CD1c-positive myeloid dendritic cell (primary cell): ENCODE data around the gene RAPGEF6.
"Not testable (repeated sequence)": the region's sequence is repeated elsewhere in the genome, so short reads cannot be mapped to it uniquely, and the experiment has no call there.

Source experiments
- DNase-seq: peaks from one replicate; pipeline ENCODE4 v3.0.0-alpha.2; 2016; ENCODE audit errors: extremely low spot score

RAPGEF6 gene

DNA sequence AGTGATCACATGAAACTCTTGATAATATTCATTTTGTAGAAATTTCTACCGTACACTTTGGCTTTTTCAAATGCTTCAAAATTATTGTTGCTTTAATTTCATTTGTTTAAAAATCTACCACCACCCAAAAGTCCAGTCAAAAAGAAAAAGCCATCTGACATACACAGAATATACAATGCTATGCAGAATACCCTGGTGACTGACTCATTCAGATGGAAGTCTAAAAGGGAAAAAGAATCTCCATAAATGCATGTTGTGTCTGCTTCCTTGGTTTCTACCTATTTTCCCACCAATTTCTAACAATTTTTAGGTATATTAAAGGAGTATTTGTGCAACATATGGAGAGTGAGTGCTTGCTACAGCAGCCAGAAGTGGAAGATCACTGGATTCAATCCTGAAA, 9.3 kb upstream of the RAPGEF6 start:
- DNase-seq: no peak

DNA sequence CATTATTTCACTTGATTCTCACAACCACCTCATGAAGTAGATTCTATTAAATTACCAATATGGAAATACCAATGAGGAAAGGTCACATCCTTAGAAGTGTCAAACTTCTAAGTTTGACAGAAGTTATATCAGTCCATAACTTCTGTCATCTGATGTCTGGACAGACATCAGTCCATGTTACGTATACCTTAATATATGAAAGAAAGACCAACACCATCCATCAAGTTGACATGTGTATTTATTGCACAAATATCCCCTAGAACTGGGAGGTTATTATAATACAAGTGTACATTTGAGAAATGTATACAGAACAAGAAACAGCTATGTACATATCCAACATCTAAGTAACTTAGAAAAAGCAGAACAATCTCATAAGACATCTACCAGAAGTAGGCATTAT, 6.5 kb upstream of the RAPGEF6 start:
- DNase-seq: no peak

DNA sequence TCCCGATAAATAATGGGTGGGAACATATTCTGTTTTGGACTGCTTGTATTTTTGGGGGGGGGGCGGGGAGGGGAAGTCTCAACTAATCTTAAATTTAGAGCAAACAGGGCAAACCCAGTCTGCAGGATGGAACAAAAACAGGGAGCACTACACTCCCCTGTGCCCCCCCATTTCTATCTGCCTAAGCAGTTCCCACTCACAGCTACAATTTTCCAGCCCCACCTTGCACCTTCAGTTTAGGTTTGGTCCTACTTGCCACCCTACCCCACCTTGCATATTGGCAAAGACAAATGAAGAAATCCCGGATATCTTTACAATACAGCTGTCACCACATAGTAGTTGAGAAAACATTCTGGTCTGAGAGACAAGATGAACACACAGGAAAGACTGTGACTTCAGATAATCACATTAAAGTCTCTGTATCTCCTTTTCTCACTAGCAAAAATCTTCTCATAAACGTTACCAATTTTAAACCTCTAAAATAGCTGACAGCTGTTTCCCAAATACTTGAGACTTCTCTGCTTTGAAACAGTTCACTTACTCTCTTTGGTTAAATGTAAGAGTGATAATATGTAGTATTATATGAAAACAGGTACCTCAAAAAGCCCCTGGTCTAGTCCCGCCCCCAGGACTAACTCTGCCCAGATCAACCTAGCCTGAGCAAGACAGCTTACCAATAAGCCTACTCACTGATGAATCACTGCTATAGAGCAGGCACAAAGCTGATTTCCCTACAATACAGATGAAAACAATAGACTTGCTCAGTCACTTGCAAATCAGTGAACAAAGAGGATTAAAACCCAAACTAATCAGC, 5.2 kb upstream of the RAPGEF6 start:
- no peak for DNase-seq

DNA sequence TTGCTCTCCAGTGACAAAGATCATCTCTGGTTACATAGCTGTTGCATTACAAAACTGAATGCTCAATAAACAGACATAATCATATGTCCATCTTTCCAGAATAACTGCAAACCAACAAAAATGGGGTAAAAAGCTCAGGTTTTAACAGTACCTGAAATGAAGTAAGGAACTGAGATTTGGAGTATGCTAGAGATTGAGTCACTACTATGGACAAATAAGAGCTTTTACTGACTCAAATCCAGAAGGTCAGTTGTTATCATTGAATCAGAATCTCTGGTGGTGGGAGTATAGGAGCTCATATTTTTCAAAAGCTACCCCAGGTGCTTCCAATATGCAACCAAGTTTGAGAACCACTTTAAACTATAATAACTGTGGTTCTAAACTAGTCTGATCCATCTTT, 4.1 kb upstream of the RAPGEF6 start:
- DNase-seq: no peak

DNA sequence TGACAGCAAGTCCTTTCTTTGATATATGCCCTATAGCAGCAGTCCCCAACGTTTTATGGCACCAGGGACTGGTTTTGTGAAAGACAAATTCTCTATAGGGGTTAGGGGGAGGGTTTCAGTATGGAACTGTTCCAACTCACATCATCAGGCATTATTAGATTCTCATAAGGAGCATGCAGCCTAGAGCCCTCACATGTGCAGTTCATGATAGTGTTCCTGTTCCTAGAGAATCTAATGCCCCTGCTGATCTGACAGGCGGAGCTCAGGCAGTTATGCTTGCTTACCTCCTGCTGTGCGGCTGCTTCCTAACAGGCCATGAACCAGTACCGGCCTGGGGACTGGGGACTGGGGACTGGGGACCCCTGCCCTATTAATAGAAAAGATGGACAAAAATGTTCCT, 2.7 kb upstream of the RAPGEF6 start:
- no peak for DNase-seq

DNA sequence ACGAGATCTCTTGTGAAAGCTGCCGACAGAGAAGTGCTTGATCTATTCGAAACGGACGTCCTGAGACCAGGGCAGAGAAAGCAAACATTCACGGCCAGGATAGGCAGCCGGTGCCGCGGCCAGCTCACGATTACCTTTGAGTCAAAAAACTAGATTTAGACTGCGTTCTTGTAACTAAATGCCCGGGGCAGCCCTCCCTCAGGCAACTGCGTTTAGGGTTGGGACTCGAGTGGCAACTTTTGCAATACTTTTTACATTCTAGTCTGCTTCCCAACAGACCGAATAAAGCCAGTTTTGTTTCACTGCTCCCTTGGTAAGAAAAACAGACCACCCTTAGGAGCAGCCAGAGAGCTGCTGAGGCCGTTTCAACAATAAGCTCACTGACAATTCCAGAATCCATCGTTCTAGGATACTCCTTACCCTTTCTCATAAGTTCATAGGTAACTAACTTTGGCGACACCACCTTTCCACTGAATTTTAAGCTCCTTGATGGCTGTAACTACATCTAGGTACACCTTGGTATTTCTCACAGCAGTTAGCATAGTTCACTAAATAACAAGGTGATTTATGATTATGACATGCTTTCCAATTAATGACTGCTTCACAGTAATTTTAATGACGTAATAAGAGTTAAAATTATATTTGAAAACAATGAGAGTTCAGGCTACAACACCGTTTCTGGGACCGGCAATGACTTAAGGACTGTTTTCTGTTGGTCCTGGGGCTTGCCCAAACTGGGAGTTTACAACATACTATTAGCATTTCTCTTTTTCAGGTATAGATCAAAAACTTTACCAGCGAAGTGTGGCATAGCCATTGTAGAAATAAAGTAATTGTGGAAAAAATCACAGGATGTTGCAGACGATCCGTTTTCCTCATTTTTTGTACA, 899 bp upstream of the RAPGEF6 start:
- DNase-seq: peak; percentile 38

DNA sequence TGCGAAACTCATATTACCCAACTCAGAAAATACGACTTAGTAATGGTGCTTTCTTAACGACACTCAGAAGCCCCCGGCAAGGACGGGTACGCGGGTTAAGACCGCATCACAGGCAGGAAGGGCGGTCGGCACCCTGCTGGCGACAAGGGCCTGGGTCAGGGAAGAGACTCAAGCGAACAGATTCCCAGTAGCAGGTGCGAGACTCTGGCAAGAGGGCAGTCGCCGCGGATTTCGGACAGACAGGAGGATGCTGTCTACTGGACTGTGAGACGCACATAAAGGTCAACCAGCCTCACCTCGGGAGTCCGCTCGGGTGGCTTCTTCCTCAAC, 398 bp downstream of the RAPGEF6 start:
- DNase-seq: peak; percentile 51

DNA sequence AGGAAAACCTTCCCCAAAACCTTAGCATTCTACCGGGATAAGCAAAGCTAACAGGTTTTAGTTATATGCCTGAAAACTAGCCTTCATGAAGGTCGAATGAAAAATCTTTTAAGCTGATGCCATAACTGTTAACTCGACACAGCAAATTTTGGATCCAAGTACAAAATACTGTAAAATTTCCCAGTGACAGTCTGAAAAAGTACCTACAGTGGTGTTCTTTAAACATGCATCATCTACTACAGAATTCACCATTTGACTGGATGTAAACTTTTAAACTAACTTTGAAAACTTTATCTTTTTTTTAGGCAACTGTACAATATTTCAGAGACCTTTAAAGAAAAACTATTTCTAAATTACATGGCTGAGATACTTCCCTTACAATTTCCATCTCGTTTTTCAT, 791 bp downstream of the RAPGEF6 start:
- DNase-seq: no peak

DNA sequence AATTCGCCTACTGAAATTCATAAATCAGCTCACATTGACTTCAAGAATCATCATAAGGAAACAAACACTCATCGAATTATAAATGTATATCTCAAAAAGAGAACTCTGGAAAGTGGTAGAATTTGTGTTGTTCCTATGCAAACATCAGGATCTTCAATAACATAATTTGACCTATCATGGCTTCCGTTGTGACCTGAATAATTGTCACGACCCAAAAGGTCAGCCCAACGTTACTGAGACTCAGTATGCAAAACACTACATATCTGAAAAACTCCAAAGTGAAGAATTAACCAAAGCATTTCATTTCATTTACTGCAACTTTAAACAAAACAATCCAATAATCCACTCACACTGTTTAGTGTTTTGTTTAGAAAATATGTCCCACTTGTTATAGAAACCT, 1.2 kb downstream of the RAPGEF6 start:
- DNase-seq: no peak

DNA sequence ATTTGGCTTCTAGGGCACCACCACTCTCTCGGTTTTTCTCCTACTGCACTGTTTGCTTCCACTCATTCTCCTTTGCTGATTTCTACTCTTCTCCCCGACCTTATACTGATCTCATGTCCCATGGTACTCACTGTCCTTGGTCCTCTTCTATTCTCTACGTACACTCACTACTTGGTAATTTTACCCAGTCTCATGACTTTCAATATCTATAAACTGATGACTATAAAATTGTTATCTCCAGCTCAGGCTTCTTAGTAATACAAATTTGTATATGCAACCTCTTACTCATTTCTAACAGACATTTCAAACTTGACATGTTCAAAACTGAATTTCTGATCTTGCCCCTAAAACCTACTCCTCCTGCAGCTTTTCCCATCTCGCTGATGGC, 4.1 kb downstream of the RAPGEF6 start:
- no peak for DNase-seq

DNA sequence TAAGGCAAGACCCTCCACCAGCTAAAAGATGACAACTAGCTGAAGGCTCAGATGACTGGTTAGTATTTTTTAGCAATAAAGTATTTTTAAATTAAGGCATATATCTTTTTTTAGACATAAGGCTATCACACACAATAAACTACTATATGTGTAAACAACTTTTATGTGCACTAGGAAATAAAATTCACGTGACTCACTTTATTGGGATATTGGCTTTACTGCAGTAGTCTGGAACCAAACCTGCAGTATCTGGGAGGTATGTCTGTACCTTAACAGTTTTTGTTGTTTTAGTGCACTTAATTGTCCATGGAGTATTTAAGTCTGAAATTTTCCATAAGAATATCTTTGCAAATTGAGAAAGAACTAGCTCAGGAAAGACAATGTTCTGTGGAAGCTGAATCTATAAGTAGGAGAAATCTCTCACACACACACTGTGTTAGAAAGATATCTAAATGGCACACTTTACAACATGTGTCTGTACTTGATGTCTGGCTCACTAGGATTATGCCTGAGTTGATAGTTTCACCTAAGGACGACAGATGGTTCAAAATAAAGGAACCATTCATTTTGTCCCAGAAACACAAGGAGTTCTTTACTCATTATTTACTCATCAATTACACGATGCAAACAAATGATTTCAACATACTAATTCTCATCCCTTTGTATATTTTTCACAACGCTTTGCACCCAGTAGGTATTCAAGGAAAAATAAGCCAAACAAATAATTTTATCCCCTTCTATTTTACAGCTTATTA, 4.6 kb downstream of the RAPGEF6 start:
- no peak for DNase-seq

DNA sequence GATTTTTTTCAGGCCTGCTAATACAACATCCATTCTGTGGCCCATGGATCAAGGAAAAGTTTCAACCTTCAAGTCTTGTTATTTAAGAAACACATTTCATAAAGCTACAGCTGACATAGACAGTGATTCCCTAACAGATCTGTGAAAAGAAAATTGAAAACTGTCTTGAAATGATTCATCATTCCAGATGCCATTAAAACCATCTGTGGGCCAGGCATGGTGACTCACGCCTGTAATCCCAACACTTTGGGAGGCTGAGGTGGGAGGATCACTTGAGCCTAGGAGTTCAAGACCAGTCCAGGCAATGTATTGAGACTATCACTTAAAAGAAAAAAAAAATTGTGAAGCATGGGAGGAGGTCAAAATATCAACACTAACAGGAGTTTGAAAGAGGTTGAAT, 6.0 kb downstream of the RAPGEF6 start:
- DNase-seq: no peak

DNA sequence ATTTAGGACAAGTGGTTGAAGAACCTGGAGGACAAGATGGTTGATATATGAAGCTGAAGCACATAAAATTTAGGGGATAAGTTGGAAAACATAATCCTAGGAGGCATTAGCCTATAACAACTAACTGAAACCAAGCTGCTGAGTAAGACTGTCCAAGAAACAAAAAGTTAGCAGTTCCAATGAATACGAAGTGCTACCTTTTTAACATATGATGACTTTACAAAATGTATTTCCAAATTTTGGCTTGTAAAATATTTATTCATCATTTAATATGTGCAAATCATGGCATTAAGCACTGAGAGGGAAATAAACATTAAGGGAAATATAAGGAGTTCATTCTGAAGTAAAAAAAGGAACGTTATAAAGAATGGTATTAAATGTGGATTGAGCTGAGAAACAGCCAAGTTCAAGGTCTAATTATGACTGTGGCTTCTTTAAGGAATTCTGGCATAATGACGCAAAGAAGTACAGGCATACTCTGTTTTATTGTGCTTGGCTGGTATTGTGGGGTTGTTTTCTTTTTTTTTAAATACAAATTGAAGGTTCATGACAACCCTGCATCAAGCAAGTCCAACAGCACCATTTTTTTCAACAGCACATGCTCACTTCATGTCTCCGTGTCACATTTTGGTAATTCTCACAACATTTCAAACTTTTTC, 7.7 kb downstream of the RAPGEF6 start:
- no peak for DNase-seq

DNA sequence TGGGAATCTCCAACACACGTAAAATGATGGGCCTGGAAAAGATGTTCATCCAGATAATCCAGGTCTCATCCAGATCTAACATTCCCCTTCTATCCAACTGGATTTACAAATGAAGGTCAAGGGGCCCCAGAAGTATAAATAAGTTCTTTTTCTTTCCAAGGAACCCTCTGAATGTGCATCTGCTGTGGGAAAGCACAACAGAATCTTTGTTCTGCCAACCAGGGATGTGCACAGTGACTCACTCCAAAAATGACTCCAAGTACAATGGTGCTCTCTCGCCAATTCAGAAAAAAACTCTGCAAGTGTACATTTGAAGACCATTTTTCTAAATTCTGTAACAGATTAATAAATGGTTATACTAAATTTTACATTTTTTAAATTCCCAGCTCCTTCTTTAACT, 12.4 kb downstream of the RAPGEF6 start:
- no peak for DNase-seq

DNA sequence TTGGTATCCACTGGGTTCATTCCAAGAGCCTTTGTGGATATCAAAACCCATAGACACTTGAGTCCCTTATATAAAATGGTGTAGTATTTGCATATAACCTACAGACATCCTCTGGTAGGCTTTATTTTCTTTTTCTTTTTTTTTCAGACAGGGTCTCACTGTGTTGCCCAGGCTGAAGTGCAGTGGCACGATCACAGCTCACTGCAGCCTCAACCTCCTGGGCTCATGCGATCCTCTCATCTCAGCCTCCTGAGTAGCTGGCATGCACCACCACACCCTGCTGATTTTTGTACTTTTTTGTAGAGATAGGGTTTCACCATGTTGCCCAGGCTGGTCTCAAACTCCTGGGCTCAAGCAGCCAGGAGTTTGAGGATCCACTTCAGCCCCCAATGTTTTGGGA, 13.9 kb downstream of the RAPGEF6 start:
- not testable (repeated sequence) for DNase-seq

DNA sequence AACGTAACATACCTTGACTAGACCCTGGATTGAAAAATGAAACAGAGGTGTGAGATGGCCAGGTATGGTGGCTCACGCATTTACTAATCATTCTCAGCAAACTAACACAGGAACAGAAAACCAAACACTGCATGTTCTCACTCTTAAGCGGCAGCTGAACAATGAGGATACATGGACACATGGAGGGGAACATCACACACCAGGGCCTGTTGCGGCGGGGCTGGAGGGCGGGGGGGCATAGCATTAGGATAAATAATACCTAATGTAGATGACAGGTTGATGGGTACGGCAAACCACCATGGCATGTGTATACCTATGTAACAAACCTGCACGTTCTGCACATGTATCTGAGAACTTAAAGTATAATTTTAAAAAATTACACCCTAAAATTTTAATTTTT, 15.9 kb downstream of the RAPGEF6 start:
- DNase-seq: no peak

DNA sequence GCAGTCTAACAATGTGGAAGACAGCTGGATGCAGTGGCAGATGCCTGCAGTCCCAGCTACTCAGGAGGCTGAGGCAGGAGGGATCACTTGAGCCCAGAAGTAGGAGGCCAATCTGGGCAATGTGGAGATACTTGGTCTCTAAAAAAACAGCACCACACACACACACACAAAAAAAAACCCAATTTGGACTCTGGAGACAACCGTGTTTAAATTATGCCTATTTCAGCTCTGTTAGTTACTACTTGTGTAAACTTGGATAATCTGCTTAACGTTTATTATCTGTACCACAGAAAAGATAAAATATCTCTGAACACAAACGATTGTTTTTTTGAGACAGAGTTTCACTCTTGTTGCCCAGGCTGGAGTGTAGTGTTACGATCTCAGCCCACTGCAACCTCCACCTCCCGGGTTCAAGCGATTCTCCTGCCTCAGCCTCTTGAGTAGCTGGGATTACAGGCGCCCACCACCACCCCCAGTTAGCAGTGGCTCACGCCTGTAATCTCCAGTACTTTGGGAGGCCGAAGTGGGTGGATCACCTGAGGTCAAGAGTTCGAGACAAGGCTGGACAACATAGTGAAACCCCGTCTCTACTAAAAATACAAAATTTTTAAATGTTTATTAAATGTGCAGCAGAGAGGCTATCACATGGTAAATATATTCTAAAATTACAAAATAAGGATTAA, 17.7 kb downstream of the RAPGEF6 start:
- no peak for DNase-seq

DNA sequence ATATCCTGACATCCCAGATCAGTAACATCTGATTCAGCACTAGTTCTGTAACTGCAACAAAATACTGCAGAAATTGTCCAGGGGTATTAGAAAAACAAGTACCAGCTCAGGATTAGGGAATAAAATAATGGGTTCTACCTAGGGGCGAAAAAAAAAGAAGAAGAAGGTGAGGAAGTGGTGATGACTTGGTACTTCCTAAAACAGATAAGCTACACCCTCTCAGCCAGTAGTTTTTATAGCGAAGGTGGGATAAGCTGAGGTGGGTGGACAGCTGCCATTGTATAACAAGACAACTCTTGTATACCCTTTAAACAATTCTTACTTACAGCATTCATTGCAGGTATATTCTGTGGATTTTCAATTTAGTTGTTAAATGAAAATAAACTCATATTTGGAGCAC, 19.1 kb downstream of the RAPGEF6 start:
- no peak for DNase-seq

DNA sequence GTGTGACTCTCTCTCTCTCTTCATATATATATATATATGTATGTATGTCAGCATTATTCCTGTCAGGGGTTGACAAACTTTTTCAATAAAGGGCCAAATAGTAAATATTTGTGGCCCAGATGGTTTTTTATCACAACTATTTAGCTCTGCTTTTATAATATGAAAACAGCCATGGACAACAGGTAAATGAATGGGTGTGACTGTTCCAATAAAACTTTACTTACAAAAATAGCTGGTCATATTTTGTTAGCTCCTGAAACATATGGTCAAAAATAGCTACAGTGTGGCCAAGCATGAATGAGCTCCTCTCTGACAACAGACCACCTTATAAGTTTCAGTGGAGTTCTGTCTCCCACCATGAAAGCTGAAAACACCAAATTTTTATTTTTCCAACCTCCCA, 21.6 kb downstream of the RAPGEF6 start:
- no peak for DNase-seq

DNA sequence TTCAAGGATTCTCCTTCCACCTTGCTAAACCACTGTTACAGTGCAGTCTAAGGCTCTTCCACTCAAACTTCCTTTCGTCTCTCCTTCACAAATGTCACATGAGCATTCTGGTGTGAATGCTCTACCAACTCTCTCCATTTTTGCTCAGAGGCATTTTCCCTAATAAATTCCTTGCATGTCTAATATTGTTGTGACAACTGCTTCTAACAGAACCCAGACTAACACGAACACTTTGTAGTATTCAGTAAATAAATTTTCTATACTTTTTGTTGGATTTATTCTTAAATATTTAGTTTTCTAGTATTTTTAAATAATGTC, 24.0 kb downstream of the RAPGEF6 start:
- no peak for DNase-seq

DNA sequence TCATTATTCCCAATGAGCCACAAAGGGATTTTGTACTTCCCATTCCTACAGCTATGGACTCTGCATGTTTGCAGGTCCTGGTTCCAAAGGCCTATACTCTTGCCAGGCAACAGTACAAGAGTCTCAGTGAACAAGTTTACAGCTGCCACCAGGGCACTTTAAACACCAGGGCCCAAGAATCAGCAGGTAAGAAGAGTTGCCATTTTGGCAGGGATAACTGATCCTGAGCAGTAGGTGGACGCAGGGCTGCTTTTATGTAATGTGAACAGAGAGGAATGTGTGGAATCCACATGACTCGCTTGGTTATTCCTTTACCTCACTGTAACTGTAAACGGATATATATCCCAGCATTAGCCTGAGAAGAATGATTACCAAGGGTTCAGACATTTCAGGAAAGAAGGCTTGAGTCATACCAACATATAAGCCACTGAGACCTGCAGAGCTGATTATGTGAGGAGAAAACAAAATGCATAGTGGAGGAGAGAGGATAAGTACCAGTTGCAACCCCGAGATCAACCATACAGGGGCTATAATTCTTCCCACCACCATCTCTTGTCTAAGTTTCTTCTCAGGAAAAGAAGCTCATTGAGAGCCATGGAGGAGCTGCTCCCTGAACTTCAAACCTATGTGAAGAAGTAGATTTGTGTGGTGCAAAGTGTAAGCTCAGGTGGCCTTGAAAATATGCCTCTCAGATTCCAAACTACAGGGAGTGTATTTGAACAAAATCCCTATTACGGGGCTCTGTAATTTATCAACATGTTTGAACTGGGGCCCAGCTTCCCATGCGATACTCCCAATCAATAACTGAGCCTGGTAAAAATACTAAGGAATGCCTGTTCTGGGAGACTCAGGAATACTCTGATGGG, 24.6 kb downstream of the RAPGEF6 start:
- DNase-seq: no peak
